Memory B cell (primary cell): ENCODE measurements around the gene VAV3.

Experiments used
- ATAC-seq: fragments of 150-1000 bp; cut with Tn5 transposase; 2 replicates; pipeline ENCODE4 v1.10.0; 2021; ENCODE audit warnings: low read depth, mild to moderate bottlenecking, moderate library complexity
- DNase-seq, 2 donors: peaks; one replicate each; pipeline ENCODE4 v3.0.0; 2022; ENCODE audit warnings: low spot score in 2 of 2
- H3K27ac Mint-ChIP-seq: one replicate; pipeline ENCODE4 v1.8.0; 2022; ENCODE audit warnings: mild to moderate bottlenecking, moderate library complexity, mixed read lengths
- H3K27me3 Mint-ChIP-seq: one replicate; pipeline ENCODE4 v1.8.0; 2022; ENCODE audit warnings: mixed read lengths
- H3K36me3 Mint-ChIP-seq: one replicate; pipeline ENCODE4 v1.8.0; 2022; ENCODE audit warnings: mild to moderate bottlenecking, mixed read lengths
- H3K4me1 Mint-ChIP-seq: one replicate; pipeline ENCODE4 v1.8.0; 2022; ENCODE audit warnings: mixed read lengths
- H3K4me3 Mint-ChIP-seq: one replicate; pipeline ENCODE4 v1.8.0; 2022; ENCODE audit warnings: mild to moderate bottlenecking, moderate library complexity, mixed read lengths
- H3K9me3 Mint-ChIP-seq: one replicate; pipeline ENCODE4 v1.8.0; 2022; ENCODE audit warnings: mixed read lengths

Gene VAV3

DNA sequence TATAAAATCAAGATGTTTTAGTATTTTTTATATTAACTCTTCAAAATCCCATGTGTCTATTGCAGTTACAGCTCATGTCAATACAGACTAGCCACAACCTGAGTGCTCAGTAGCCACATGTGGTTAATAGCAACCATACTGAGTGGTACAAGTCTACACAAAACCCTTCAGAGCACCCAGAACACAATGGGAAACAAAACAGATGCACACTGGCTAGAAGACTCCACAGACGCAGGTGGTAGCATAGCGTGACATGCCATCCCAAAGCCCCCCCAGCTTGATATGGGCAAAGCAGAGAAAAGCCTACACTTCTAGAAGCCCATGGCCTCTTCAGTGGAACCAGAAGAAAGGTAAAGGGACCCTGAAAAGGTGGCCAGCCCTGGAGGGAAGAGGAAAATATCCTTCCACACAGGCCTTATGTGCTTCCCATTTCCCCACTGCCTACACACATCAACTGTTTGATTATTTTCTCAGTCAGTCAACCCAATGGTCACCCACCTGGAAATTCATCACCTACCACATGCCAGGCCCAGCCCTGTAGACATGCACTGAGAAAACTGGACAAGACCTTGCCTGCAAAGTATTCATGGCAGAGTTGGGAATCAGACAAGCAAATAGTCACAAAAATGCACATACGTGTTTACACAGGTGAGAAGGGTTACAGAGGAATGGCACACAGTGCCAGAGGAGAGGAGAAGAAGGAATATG lies 175.0 kb downstream of the VAV3 start:
- no peaks in the 10 kb centered on the region for H3K9me3 Mint-ChIP-seq
- H3K27me3 Mint-ChIP-seq, result no peaks in the 10 kb centered on the region
- H3K4me3 Mint-ChIP-seq, result no peak overlapping the region
- DNase-seq (no peak), ATAC-seq (no peak)
- H3K27ac Mint-ChIP-seq, result peak overlapping the region; percentile 39
- peaks cover 52% of the 10 kb centered on the region for H3K4me1 Mint-ChIP-seq
- H3K36me3 Mint-ChIP-seq, result no peaks in the 10 kb centered on the region

DNA sequence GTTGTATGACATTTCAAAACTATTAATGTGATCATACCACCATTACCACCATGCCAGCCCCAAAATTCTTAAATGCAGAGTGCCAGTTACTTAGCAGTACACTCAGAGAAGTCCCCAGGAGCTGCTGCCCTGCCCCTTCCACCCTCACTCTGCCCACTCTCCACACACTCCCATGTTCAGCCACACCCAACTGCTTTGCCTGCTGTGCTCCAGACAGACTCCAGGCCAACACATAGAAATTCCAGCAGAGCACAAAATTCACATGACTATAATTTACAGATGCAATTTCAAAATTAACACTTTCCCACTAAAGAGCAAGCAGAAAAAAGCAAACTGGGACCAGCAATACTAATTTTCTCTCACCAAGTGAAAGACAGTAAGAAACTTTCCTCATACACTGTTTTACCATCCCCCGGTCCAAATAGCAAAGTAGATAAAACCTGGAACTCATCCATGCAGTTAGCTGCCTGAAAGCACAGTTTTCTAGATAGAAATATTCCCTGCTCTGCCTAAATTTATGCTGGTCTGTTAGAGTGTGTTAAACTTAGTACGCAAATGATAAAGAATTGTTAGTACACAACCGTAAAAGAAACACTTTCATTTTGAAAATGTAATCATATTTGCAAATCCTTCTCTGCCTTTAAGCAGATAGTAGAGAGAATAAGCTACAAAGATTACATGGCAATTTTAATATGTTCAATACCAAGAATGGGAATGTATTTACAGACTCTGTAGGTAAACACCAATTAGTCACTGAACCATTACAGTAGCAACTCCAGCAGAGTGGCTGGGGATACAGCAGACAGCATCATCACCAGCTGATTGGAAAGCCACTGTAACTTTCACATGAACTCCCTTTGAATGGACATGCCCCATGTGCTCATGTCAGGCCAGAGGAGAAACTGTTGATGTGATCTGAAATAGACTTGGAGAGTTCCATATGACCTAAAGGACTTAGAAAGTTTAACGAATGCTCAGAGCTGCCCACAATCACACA lies 176.5 kb downstream of the VAV3 start:
- no peak for DNase-seq
- H3K9me3 Mint-ChIP-seq, result no peaks in the 10 kb centered on the region
- H3K27me3 Mint-ChIP-seq, result no peaks in the 10 kb centered on the region
- no peaks in the 10 kb centered on the region for H3K36me3 Mint-ChIP-seq
- H3K4me1 Mint-ChIP-seq, result peaks cover 50% of the 10 kb centered on the region
- no peak for ATAC-seq
- peak overlapping the region; percentile 71 for H3K27ac Mint-ChIP-seq
- H3K4me3 Mint-ChIP-seq, result peak overlapping the region; percentile 8

DNA sequence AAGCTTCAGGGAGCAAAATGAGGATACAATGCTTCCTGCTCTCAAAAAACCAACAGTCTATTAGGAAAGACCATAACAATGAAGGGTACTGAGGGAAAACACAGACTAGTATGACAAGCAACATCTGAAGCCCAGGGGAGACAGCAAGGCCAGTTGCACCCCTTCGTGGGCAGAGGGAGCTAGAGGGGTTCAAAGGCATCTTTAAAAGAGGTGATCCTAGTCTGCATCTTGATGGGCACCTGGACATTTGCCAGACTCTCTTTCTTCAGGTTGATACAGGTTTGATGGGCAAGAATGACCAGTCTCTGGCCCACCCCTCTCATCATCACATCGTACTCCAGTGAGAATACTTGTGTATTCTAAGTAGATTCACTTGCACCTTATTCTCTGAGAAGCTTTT lies 177.7 kb downstream of the VAV3 start:
- peak overlapping the region; percentile 86 for H3K27ac Mint-ChIP-seq
- H3K9me3 Mint-ChIP-seq, result no peaks in the 10 kb centered on the region
- ATAC-seq, result peak; percentile 42
- H3K27me3 Mint-ChIP-seq, result no peaks in the 10 kb centered on the region
- H3K4me1 Mint-ChIP-seq, result peaks cover 49% of the 10 kb centered on the region
- peak overlapping the region; percentile 42 for H3K4me3 Mint-ChIP-seq
- DNase-seq, result no peak
- H3K36me3 Mint-ChIP-seq, result no peaks in the 10 kb centered on the region

DNA sequence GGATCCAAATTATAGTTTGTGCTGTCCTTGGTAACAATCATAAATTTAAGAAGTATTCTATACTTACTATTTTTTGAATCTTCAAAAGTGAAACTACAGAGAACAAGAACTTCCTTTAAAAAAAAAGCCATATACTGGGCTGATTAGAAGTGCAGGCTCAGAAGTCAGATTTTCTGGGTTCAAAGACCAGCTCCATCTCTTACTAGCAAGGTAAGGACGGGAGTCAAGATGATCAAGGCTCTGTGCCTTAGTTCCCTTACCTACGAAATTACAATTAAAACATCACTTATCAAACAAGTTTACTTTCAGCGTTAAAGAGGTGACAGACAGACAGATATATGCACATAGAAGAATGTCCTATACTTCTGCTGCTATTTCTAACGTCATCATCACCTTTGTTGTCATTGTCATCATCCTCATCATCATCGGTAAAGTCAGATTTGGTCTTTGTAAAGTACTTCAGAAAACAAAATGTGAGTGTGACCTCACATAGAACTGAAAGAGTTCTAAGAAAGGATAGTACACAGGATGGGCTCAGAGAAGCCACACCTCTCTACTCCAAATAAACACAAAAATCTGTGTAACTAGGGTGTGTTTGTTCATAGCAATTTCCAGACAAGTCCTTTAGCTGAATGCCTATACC lies 178.7 kb downstream of the VAV3 start:
- Mint-ChIP-seq H3K9me3 (no peaks in the 10 kb centered on the region), H3K4me1 (peaks cover 49% of the 10 kb centered on the region), H3K36me3 (no peaks in the 10 kb centered on the region), H3K4me3 (peak overlapping the region; percentile 74), H3K27me3 (no peaks in the 10 kb centered on the region), H3K27ac (peak overlapping the region; percentile 86)
- DNase-seq (no peak), ATAC-seq (peak; percentile 63)

DNA sequence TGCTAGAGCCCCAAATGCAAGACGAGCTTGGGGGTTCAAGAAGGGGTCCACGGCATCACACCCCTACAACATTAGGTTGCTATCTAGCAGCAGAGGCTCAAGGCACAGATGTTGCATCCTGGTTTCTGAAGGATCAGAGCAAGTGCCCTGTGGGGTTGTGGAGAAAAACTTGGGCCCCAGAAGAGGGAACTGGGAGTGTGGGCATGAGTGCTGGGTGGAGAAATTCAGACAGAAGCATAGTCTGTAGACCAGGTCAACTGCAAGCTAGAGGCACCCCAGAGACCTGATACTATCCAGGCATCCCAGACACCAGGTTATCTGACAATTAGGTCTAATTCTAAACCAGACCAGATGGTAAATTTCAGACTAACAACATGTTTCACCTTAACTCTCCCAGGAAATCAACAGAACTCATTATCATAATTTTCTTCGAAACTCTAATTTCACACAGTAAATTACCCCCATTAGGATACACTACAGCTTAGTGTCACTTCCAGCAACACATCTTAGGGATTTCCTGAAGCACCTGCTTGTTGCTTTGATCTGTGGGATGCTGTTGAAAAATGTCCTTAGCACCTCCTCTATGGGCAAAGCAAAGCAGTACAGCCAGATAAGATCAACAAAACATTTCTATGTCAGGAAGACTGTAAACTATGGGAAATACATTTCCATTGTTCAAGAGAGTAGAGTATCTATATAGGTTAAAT lies 179.3 kb downstream of the VAV3 start:
- H3K4me1 Mint-ChIP-seq, result peaks cover 49% of the 10 kb centered on the region
- DNase-seq, result no peak
- peak; percentile 38 for ATAC-seq
- peak overlapping the region; percentile 74 for H3K4me3 Mint-ChIP-seq
- peak overlapping the region; percentile 86 for H3K27ac Mint-ChIP-seq
- no peaks in the 10 kb centered on the region for H3K36me3 Mint-ChIP-seq
- no peaks in the 10 kb centered on the region for H3K27me3 Mint-ChIP-seq
- no peaks in the 10 kb centered on the region for H3K9me3 Mint-ChIP-seq

DNA sequence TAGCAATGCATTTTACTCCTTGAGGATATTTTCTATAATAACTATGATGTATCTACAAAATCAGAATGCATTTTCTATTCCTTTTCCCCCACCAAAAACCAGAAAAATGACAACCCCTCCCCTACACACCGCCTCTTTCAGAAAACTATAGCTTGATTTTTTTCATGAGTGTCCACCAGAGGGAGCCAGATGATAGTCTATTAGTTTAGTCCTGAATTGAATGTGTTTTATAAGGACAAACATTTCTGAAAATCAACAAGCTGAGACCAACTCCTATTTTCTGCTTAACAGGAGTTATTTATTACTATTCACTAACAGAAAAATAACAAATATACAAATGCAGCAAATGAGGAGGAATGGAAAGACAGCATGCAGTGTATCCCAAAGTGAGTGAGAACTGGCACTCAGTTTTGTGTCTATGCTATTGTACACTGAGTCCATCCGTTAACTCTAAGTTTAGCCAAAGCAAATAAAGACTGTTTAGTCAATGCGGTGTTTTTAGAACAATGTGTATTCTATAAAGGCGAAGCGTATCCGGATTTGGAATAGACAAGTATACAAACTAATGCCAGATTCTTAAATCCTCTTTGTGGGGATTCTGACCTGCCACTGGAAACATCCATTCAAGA lies 182.6 kb downstream of the VAV3 start:
- no peaks in the 10 kb centered on the region for H3K9me3 Mint-ChIP-seq
- ATAC-seq, result no peak
- no peaks in the 10 kb centered on the region for H3K36me3 Mint-ChIP-seq
- no peak overlapping the region for H3K4me3 Mint-ChIP-seq
- H3K27me3 Mint-ChIP-seq, result no peaks in the 10 kb centered on the region
- H3K4me1 Mint-ChIP-seq, result peaks cover 32% of the 10 kb centered on the region
- DNase-seq, result peak; percentile 55 to 69
- H3K27ac Mint-ChIP-seq, result no peak overlapping the region

DNA sequence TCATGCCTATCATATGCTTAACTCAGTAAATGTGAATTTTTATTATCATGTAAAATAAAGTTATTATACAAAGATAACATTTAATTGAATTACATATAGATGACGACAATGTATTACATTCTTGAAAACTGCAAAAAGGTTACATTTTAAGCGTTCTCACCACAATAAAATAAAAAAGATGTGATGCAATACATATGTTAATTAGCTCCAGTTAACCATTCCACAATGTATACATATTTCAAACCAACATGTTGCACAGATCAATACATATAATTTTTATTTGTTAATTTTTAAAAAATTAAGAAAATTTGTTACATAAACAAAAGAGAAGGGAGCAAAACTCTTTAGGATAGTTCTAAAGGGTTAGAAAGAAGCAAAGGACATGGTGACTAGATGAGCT lies 183.7 kb downstream of the VAV3 start:
- no peaks in the 10 kb centered on the region for H3K27me3 Mint-ChIP-seq
- ATAC-seq, result no peak
- H3K4me3 Mint-ChIP-seq, result no peak overlapping the region
- peaks cover 30% of the 10 kb centered on the region for H3K4me1 Mint-ChIP-seq
- H3K27ac Mint-ChIP-seq, result no peak overlapping the region
- H3K9me3 Mint-ChIP-seq, result no peaks in the 10 kb centered on the region
- no peak for DNase-seq
- H3K36me3 Mint-ChIP-seq, result peaks cover 2% of the 10 kb centered on the region

DNA sequence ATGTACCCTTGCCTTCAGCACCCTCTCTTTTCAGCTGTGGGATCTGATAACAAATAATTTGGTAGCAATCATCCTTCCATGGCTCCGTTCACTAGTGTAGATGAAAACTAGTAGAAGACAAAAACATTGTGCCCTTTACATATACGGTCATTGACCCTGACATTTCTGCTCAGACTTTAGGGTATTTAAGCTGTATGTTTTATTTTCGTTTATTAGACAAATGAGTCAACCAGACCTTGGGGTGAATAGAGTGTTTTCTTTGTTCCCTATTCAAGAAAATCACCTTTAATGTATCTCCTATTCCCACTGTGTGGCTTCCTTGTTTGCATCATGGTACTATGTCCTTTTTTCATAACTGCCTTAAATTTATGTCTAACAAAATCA lies 187.3 kb downstream of the VAV3 start:
- Mint-ChIP-seq H3K27ac (peak overlapping the region; percentile 95), H3K27me3 (no peaks in the 10 kb centered on the region), H3K36me3 (peaks cover 3% of the 10 kb centered on the region), H3K4me3 (peak overlapping the region; percentile 8), H3K4me1 (peaks cover 16% of the 10 kb centered on the region), H3K9me3 (no peaks in the 10 kb centered on the region)
- DNase-seq (no peak), ATAC-seq (peak; percentile 5)

DNA sequence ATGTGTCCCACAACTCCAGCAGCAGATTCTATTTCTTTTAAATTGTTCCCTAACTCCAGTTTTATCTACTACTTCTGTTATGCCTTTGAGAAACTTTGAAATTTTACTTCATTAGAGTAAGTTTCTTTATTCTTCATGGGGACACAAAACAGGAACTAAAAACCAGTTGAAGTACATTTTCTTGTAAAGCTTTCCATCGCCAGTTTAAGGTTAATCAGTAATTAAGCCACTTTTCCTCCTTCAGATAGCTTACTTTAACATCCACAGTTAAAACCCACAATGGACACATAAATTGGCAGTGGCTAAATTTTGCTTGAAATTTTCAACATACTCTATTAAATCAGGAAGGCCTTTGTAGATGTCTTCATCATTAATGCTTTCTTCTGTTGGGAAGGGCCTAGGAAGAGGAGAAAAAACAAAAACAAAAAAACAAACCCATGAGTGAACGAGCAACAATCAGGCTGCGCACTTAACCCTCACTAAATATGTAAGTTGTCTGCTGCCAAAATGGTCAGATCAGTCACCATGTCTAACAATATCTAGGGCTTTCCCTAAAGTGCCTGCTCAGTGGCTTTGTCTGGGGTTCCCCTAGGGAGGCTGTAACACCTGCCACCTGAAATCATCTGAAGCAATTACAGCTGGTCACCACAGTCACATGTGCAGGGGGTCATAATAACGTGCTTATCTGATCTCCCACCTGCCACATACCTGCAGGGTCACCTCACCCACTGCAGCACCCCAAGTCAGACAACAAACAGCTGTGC lies 187.9 kb downstream of the VAV3 start:
- ATAC-seq, result peak; percentile 95
- peak overlapping the region; percentile 95 for H3K27ac Mint-ChIP-seq

DNA sequence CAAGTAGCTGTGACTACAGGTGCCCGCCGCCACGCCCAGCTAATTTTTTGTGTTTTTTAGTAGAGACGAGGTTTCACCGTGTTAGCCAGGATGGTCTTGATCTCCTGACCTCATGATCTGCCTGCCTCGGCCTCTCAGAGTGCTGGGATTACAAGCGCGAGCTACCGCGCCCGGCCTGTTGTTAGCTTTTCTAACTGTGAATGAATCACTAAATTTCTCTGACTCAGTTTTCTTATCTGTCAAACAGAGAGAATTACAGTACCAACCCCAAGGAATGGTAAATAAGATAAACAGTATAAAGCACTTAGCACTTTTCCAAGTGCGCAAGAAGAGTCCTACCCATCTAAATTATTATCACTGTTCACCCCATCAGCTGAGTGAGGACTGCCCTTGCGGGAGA lies 193.6 kb downstream of the VAV3 start:
- no peaks in the 10 kb centered on the region for H3K9me3 Mint-ChIP-seq
- DNase-seq, result no peak
- no peaks in the 10 kb centered on the region for H3K27me3 Mint-ChIP-seq
- H3K27ac Mint-ChIP-seq, result no peak overlapping the region
- peaks cover 2% of the 10 kb centered on the region for H3K4me1 Mint-ChIP-seq
- H3K4me3 Mint-ChIP-seq, result no peak overlapping the region
- H3K36me3 Mint-ChIP-seq, result peaks cover 30% of the 10 kb centered on the region
- ATAC-seq, result no peak

More for the DNA sequence above, 187.9 kb downstream of the VAV3 start:
- Mint-ChIP-seq H3K9me3 (no peaks in the 10 kb centered on the region), H3K4me1 (peaks cover 16% of the 10 kb centered on the region), H3K4me3 (peak overlapping the region; percentile 40), H3K36me3 (peaks cover 4% of the 10 kb centered on the region), H3K27me3 (no peaks in the 10 kb centered on the region)
- peak; percentile 30 to 38 for DNase-seq

DNA sequence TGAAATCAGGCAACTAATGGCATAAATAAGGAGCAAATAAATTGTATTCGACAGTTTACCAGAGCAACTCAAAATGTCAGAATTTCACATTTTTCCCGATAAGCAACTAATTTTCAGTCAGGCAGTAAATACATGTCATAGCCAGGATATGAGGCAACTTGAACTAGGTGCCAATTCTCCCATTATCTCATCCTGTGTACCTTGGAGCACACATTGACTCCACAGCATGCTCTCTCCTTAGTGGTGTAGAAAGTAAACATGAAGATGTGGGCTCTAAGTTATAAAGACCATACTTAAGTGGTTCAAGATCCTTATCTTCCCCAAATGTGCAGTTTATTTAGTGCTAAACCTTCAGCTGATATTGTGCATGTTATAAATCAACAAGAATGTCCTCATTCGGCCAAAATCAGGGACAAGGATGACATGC lies 197.8 kb downstream of the VAV3 start:
- H3K27me3 Mint-ChIP-seq, result no peaks in the 10 kb centered on the region
- DNase-seq (no peak), ATAC-seq (no peak)
- no peaks in the 10 kb centered on the region for H3K9me3 Mint-ChIP-seq
- H3K4me3 Mint-ChIP-seq, result no peak overlapping the region
- H3K27ac Mint-ChIP-seq, result no peak overlapping the region
- H3K4me1 Mint-ChIP-seq, result no peaks in the 10 kb centered on the region
- H3K36me3 Mint-ChIP-seq, result peaks cover 44% of the 10 kb centered on the region

DNA sequence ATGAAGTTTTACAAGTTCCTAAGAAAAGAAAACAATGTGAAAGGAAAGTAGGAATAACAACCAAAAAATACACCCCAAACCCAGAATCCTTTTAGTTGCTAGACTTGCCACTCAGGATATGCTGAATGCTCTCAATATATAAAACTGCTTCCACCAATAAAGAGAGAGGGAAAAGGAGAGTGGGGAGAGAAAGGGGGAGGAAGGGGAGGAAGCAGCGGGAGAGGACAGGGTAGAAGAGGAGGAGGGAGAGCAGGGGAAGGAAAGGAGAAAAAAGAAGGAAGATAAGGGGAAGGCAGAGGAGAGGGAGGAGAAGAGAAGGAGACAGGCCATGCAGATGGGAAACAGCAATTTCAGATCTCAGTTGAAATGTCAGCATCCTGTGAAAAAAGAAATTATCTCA lies 198.4 kb downstream of the VAV3 start:
- H3K4me3 Mint-ChIP-seq, result no peak overlapping the region

More for the DNA sequence above, 198.4 kb downstream of the VAV3 start:
- Mint-ChIP-seq H3K27ac (no peak overlapping the region), H3K4me1 (no peaks in the 10 kb centered on the region), H3K27me3 (no peaks in the 10 kb centered on the region), H3K9me3 (no peaks in the 10 kb centered on the region), H3K36me3 (peaks cover 46% of the 10 kb centered on the region)
- DNase-seq (no peak), ATAC-seq (no peak)
